ENCODE results near the gene GGT7.

DNA sequence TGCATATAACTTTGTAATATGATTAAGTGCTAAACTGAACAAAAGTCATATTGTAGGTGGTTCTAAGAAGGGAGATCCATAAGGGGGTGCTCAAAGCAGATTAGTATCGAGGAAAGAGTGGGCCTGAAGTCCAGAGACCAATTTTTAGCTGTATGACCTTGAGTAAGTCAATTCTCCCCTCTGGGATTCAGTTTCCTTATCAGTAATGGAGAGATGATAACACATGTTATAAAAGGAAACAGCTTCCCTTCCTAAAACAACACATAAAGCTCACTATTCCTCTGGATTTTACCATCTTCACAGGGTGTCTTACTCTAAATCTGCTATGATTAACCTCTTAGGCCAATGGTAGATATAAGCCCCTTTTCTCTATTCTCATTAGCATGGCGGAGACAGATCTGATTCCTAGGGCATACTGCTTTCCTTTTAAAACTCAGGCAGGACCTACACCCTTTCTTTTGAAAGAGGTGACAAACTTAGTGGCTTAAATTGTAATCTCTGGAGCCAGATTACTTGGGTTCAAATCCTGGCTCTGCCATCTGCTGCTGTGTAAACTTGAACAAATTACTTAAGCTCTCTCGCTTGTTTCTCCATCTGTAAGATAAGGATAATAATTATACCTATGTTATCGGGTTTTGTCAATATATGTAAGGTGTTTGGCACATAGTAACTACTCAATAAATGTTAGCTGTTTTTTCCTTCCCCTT lies 43.2 kb upstream of the GGT7 start:
- TF ChIP-seq, protein P1, sequence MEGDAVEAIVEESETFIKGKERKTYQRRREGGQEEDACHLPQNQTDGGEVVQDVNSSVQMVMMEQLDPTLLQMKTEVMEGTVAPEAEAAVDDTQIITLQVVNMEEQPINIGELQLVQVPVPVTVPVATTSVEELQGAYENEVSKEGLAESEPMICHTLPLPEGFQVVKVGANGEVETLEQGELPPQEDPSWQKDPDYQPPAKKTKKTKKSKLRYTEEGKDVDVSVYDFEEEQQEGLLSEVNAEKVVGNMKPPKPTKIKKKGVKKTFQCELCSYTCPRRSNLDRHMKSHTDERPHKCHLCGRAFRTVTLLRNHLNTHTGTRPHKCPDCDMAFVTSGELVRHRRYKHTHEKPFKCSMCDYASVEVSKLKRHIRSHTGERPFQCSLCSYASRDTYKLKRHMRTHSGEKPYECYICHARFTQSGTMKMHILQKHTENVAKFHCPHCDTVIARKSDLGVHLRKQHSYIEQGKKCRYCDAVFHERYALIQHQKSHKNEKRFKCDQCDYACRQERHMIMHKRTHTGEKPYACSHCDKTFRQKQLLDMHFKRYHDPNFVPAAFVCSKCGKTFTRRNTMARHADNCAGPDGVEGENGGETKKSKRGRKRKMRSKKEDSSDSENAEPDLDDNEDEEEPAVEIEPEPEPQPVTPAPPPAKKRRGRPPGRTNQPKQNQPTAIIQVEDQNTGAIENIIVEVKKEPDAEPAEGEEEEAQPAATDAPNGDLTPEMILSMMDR (IDR thresholded peaks at IDR 0.05): no peak
- no peak for TF ChIP-seq POLR2A (IDR thresholded peaks at IDR 0.05)
